Endodermal cell (in vitro differentiated cells): ENCODE measurements around the gene SDHB. TPM values are rescaled to one million over a fixed set of nuclear protein-coding genes. Genes with fewer than 3 reads are reported as not detected.
A peak's percentile ranks its signal among the peaks of the same experiment; 100 is the strongest.

Source experiments
- DNase-seq: peaks from one replicate; pipeline ENCODE4 v3.0.0-alpha.2; 2017
- H3K27ac ChIP-seq: 2 replicates; pipeline ENCODE4 v1.5.1; 2013; ENCODE audit warnings: mild to moderate bottlenecking, low read depth, low read length, moderate library complexity
- H3K27me3 ChIP-seq: 2 replicates; pipeline ENCODE4 v1.6.1; 2013; ENCODE audit warnings: mild to moderate bottlenecking, low read length, moderate library complexity; ENCODE audit not compliant: insufficient read depth, control insufficient read depth, poor library complexity, severe bottlenecking
- H3K36me3 ChIP-seq: 2 replicates; pipeline ENCODE4 v1.7.0; 2013; ENCODE audit warnings: mild to moderate bottlenecking, low read length, moderate library complexity; ENCODE audit not compliant: control insufficient read depth, insufficient read depth
- H3K4me1 ChIP-seq: one replicate; pipeline ENCODE4 v1.7.0; 2013; ENCODE audit warnings: low read length; ENCODE audit not compliant: control insufficient read depth, insufficient read depth
- H3K4me3 ChIP-seq: 2 replicates; pipeline ENCODE4 v1.5.1; 2013; ENCODE audit warnings: mild to moderate bottlenecking, low read length, moderate library complexity
- H3K9ac ChIP-seq: 2 replicates; pipeline ENCODE4 v1.6.1; 2013; ENCODE audit warnings: mild to moderate bottlenecking, low read length, moderate library complexity; ENCODE audit not compliant: poor library complexity, severe bottlenecking; ENCODE audit errors: extremely low read depth
- H3K9me3 ChIP-seq: 2 replicates; pipeline ENCODE4 v1.6.1; 2013; ENCODE audit warnings: mild to moderate bottlenecking, low read length, moderate library complexity; ENCODE audit not compliant: control insufficient read depth
- H3K27ac Mint-ChIP-seq: 2 replicates; pipeline ENCODE4 v1.8.0; 2020; ENCODE audit warnings: mixed read lengths
- H3K27me3 Mint-ChIP-seq: 2 replicates; pipeline ENCODE4 v1.8.0; 2021; ENCODE audit warnings: mild to moderate bottlenecking, mixed read lengths; ENCODE audit not compliant: insufficient read depth
- H3K36me3 Mint-ChIP-seq: 2 replicates; pipeline ENCODE4 v1.8.0; 2020; ENCODE audit warnings: low read depth, mixed read lengths
- H3K4me1 Mint-ChIP-seq: 2 replicates; pipeline ENCODE4 v1.8.0; 2020; ENCODE audit warnings: mixed read lengths
- H3K4me3 Mint-ChIP-seq: 2 replicates; pipeline ENCODE4 v1.8.0; 2020; ENCODE audit warnings: mild to moderate bottlenecking, moderate library complexity, mixed read lengths
- H3K9me3 Mint-ChIP-seq: 2 replicates; pipeline ENCODE4 v1.8.0; 2020; ENCODE audit warnings: mild to moderate bottlenecking, mixed read lengths
- CTCF ChIP-seq: fragments of 200-600 bp; sonication (generic); conservative IDR thresholded peaks from 2 replicates; pipeline ENCODE4 v1.5.0; 2021; ENCODE audit warnings: antibody characterized with exemption, mild to moderate bottlenecking
- WGBS, 2 experiments: methylation state at CpG; one replicate each; pipeline versions ENCODE4 v1.1.5 to v1.1.7; 2013; ENCODE audit warnings: missing lambda C conversion rate in 2 of 2, mixed read lengths in 1 of 2; ENCODE audit not compliant: insufficient coverage in 1 of 2, insufficient read length in 1 of 2; 5-methylcytosine and 5-hydroxymethylcytosine counted together
- total RNA-seq, 2 donors: library from RNA; stranded (reverse); fragmentation: NEBNext Ultra II Directional in 1 of 2; extraction: Animal tissue kit (Norgen Biotek cat#: 25700) in 1 of 2; gene quantifications; 2 replicates in 1 of 2; 3 replicates in 1 of 2; pipeline ENCODE4 v1.2.1, GENCODE V29; 2021

The SDHB gene
- total RNA-seq, 2 donors from 2014 or later: 68.5 to 75.2 TPM

GRCh38 chr1:17094664-17095063 is 40.8 kb upstream of the SDHB start:
- no peaks in the 10 kb centered on the region for H3K36me3 Mint-ChIP-seq
- H3K27ac Mint-ChIP-seq: no peak overlapping the region
- Histone ChIP-seq H3K36me3 (no peaks in the 10 kb centered on the region), H3K9me3 (no peaks in the 10 kb centered on the region), H3K4me1 (no peaks in the 10 kb centered on the region), H3K4me3 (no peak overlapping the region), H3K27ac (no peak overlapping the region), H3K9ac (no peak overlapping the region), H3K27me3 (no peaks in the 10 kb centered on the region)
- H3K27me3 Mint-ChIP-seq: no peaks in the 10 kb centered on the region
- no peak for TF ChIP-seq CTCF
- H3K9me3 Mint-ChIP-seq: no peaks in the 10 kb centered on the region
- WGBS, 2 experiments: 81 to 88% methylated on average over 3 to 5 of the region's 5 CpGs
- H3K4me3 Mint-ChIP-seq: no peak overlapping the region
- no peak for DNase-seq
- H3K4me1 Mint-ChIP-seq: peaks cover 2% of the 10 kb centered on the region

- H3K9me3 Mint-ChIP-seq: no peaks in the 10 kb centered on the region
- H3K27ac ChIP-seq: no peak overlapping the region
- H3K36me3 ChIP-seq: no peaks in the 10 kb centered on the region
- no peak for TF ChIP-seq CTCF
- H3K9ac ChIP-seq: no peak overlapping the region
- no peaks in the 10 kb centered on the region for H3K9me3 ChIP-seq
- H3K4me1 Mint-ChIP-seq: no peaks in the 10 kb centered on the region
- WGBS, 2 experiments: 91 to 100% methylated on average over 5 to 8 of the region's 8 CpGs
- H3K27me3 ChIP-seq: no peaks in the 10 kb centered on the region
- no peak for DNase-seq
- H3K27me3 Mint-ChIP-seq: no peaks in the 10 kb centered on the region
- no peak overlapping the region for H3K4me3 ChIP-seq
- no peaks in the 10 kb centered on the region for H3K4me1 ChIP-seq
- H3K27ac Mint-ChIP-seq: no peak overlapping the region
- no peaks in the 10 kb centered on the region for H3K36me3 Mint-ChIP-seq
- H3K4me3 Mint-ChIP-seq: no peak overlapping the region
Observed at GRCh38 chr1:17093822-17094393, 40.1 kb upstream of the SDHB start.

- no peak overlapping the region for H3K4me3 Mint-ChIP-seq
- no peak for TF ChIP-seq CTCF
- no peaks in the 10 kb centered on the region for H3K9me3 ChIP-seq
- no peaks in the 10 kb centered on the region for H3K9me3 Mint-ChIP-seq
- H3K27me3 ChIP-seq: no peaks in the 10 kb centered on the region
- H3K36me3 ChIP-seq: no peaks in the 10 kb centered on the region
- H3K4me1 Mint-ChIP-seq: no peaks in the 10 kb centered on the region
- DNase-seq: no peak
- H3K27ac ChIP-seq: no peak overlapping the region
- no peak overlapping the region for H3K9ac ChIP-seq
- H3K36me3 Mint-ChIP-seq: no peaks in the 10 kb centered on the region
- no peaks in the 10 kb centered on the region for H3K4me1 ChIP-seq
- no peak overlapping the region for H3K4me3 ChIP-seq
- H3K27ac Mint-ChIP-seq: peak overlapping the region; percentile 30
- H3K27me3 Mint-ChIP-seq: no peaks in the 10 kb centered on the region
- WGBS, 2 experiments: 80 to 93% methylated on average over 3 to 7 of the region's 7 CpGs
Observed at GRCh38 chr1:17091252-17091651, 37.4 kb upstream of the SDHB start.
